ENCODE measurements around the gene DCUN1D3.

- TF ChIP-seq ZNF331 (CRISPR knock-in tag; IDR thresholded peaks at IDR 0.05; ENCODE audit: low read depth): no peak
- TF ChIP-seq CTCF (conservative IDR thresholded peaks at IDR 0.05; ENCODE audit: low read depth in 2 of 2): no peak
- no peak for TF ChIP-seq REST (IDR thresholded peaks at IDR 0.05; ENCODE audit: unreplicated experiment)
- TF ChIP-seq NANOG (IDR thresholded peaks at IDR 0.05; ENCODE audit: borderline replicate concordance): no peak
- no peak for TF ChIP-seq POLR2AphosphoS5 (IDR thresholded peaks at IDR 0.05; ENCODE audit: low read depth)
- no peak for TF ChIP-seq EZH2phosphoT487 (IDR thresholded peaks at IDR 0.05; ENCODE audit: unreplicated experiment)
- TF ChIP-seq EZH2 (IDR thresholded peaks at IDR 0.05; ENCODE audit: low read depth, unreplicated experiment): no peak
- TF ChIP-seq CREB1 (CRISPR knock-in tag; IDR thresholded peaks at IDR 0.05; ENCODE audit: low read depth): no peak
- no peak for TF ChIP-seq ZNF114 (CRISPR knock-in tag; IDR thresholded peaks at IDR 0.05)
- TF ChIP-seq JUNB (IDR thresholded peaks at IDR 0.05; ENCODE audit: unreplicated experiment): no peak
- TF ChIP-seq ZNF462 (CRISPR knock-in tag; IDR thresholded peaks at IDR 0.05): no peak
These were observed 26.8 kb downstream of the DCUN1D3 start for GRCh38 chr16:20873331-20873730.
